ENCODE data around the gene CNTNAP5. TPM values are rescaled to one million over a fixed set of nuclear protein-coding genes. Genes with fewer than 3 reads are reported as not detected.

The CNTNAP5 gene
- total and polyA plus RNA-seq, 2 donors (not counting 1 experiment from before 2014, with no cell fraction given): not detected

DNA sequence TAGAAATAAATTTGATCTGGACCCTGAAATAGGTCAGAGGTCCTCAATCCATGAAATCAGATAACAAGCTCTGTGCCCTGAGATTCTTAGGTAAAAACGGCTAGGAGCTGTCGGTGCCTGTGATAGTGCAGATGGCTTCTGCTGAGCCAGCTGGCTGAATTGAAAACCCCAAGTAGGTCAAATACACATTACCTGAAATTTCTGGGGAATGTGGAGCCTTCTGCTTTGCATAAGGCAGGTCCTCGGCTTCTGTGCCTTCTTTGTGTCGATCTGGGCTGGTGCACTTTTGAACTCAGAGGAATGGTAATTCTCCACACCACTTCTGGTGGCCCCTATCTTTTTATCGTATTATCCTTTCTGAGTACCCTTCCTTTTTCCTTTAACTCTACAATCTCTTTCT is 66.6 kb downstream of the CNTNAP5 start:
- 86% methylated on average over 2 of the region's 5 CpGs for WGBS (ENCODE audit: insufficient coverage)
- H3K4me1 Mint-ChIP-seq: no peaks in the 10 kb centered on the region
- CTCF ChIA-PET: no interaction called here

DNA sequence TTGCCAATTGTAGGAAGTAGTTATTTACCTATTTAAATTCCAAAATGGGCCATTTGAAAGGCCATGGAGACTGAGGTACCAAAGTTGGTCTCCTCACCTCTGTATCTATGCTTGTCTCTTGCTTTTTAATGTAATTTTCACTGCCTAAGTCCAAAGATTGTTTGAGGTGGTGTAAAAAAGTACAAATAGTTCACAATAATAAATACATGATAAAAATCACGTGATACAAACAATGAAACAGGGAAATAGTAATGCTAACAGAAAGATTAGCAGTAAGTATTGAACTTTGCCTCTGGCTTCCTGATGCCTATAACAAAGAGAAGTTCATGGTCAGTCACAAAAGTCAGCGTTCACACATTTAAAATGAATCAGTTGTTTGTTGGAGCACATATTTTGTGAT is 67.6 kb downstream of the CNTNAP5 start:
- Mint-ChIP-seq H3K4me1 (no peaks in the 10 kb centered on the region), H3K27me3 (no peaks in the 10 kb centered on the region), H3K27ac (no peak overlapping the region), H3K4me3 (no peak overlapping the region), H3K9me3 (ENCODE audit: insufficient read depth) (no peaks in the 10 kb centered on the region)
- Histone ChIP-seq H3K4me2 (replicated peaks; ENCODE audit: low read depth, low read length, poor library complexity, severe bottlenecking) (no peak overlapping the region), H2AFZ (ENCODE audit: insufficient read depth, low read depth, low read length, poor library complexity, severe bottlenecking) (no peak overlapping the region), H3K36me3 (replicated peaks in 1 of 2; ENCODE audit: control extremely low read depth in 1 of 2, control insufficient read depth in 1 of 2, extremely low read depth in 1 of 2, insufficient read depth in 2 of 2, low read length in 1 of 2) (no peaks in the 10 kb centered on the region), H4K20me1 (ENCODE audit: control insufficient read depth, insufficient read depth, low read length, poor library complexity, severe bottlenecking) (no peaks in the 10 kb centered on the region), H3K9me3 (ENCODE audit: control extremely low read depth in 1 of 3, control insufficient read depth in 2 of 3, insufficient read depth in 1 of 3, low read length in 2 of 3) (no peaks in the 10 kb centered on the region), H3K27me3 (replicated peaks in 1 of 4; ENCODE audit: control extremely low read depth in 1 of 4, control insufficient read depth in 3 of 4, insufficient read depth in 4 of 4, low read length in 3 of 4) (no peaks in the 10 kb centered on the region), H3K27ac (ENCODE audit: low read length in 2 of 2) (no peak overlapping the region), H3K4me3 (ENCODE audit: control extremely low read depth in 1 of 5, extremely low read depth in 1 of 5, insufficient read depth in 1 of 5, low read depth in 2 of 5, low read length in 4 of 5) (no peak overlapping the region), H3K9ac (ENCODE audit: low read length) (no peak overlapping the region), H3K4me1 (ENCODE audit: control insufficient read depth in 2 of 2, insufficient read depth in 2 of 2, low read length in 2 of 2) (no peaks in the 10 kb centered on the region), H3K79me2 (ENCODE audit: control insufficient read depth, insufficient read depth, low read length) (no peaks in the 10 kb centered on the region)
- POLR2A ChIA-PET: no interaction called here
- no CpG with 5 or more reads among the region's 2 CpGs for WGBS (ENCODE audit: insufficient coverage)
- ATAC-seq (ENCODE audit: low read depth): no peak
- no peak for TF ChIP-seq EZH2 (IDR thresholded peaks at IDR 0.05; ENCODE audit: borderline replicate concordance, insufficient read depth, low read depth, low read length, poor library complexity, severe bottlenecking)
- TF ChIP-seq, protein P1, sequence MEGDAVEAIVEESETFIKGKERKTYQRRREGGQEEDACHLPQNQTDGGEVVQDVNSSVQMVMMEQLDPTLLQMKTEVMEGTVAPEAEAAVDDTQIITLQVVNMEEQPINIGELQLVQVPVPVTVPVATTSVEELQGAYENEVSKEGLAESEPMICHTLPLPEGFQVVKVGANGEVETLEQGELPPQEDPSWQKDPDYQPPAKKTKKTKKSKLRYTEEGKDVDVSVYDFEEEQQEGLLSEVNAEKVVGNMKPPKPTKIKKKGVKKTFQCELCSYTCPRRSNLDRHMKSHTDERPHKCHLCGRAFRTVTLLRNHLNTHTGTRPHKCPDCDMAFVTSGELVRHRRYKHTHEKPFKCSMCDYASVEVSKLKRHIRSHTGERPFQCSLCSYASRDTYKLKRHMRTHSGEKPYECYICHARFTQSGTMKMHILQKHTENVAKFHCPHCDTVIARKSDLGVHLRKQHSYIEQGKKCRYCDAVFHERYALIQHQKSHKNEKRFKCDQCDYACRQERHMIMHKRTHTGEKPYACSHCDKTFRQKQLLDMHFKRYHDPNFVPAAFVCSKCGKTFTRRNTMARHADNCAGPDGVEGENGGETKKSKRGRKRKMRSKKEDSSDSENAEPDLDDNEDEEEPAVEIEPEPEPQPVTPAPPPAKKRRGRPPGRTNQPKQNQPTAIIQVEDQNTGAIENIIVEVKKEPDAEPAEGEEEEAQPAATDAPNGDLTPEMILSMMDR (IDR thresholded peaks at IDR 0.05): no peak
- intact Hi-C loops (cut with micrococcal nuclease): no loop called here
- CTCF ChIA-PET: no interaction called here
- DNase-seq: no peak

More for the DNA sequence above, 66.6 kb downstream of the CNTNAP5 start:
- Histone ChIP-seq H4K20me1 (ENCODE audit: control insufficient read depth, insufficient read depth, low read length, poor library complexity, severe bottlenecking) (no peaks in the 10 kb centered on the region), H3K4me3 (ENCODE audit: control extremely low read depth in 1 of 5, extremely low read depth in 1 of 5, insufficient read depth in 1 of 5, low read depth in 2 of 5, low read length in 4 of 5) (no peak overlapping the region), H3K4me1 (ENCODE audit: control insufficient read depth in 2 of 2, insufficient read depth in 2 of 2, low read length in 2 of 2) (no peaks in the 10 kb centered on the region), H3K27ac (ENCODE audit: low read length in 2 of 2) (no peak overlapping the region), H2AFZ (ENCODE audit: insufficient read depth, low read depth, low read length, poor library complexity, severe bottlenecking) (no peak overlapping the region), H3K9ac (ENCODE audit: low read length) (no peak overlapping the region), H3K36me3 (replicated peaks in 1 of 2; ENCODE audit: control extremely low read depth in 1 of 2, control insufficient read depth in 1 of 2, extremely low read depth in 1 of 2, insufficient read depth in 2 of 2, low read length in 1 of 2) (no peaks in the 10 kb centered on the region), H3K79me2 (ENCODE audit: control insufficient read depth, insufficient read depth, low read length) (no peaks in the 10 kb centered on the region), H3K4me2 (replicated peaks; ENCODE audit: low read depth, low read length, poor library complexity, severe bottlenecking) (no peak overlapping the region), H3K27me3 (replicated peaks in 1 of 4; ENCODE audit: control extremely low read depth in 1 of 4, control insufficient read depth in 3 of 4, insufficient read depth in 4 of 4, low read length in 3 of 4) (no peaks in the 10 kb centered on the region), H3K9me3 (ENCODE audit: control extremely low read depth in 1 of 3, control insufficient read depth in 2 of 3, insufficient read depth in 1 of 3, low read length in 2 of 3) (no peaks in the 10 kb centered on the region)
- no peaks in the 10 kb centered on the region for H3K27me3 Mint-ChIP-seq
- intact Hi-C loops (cut with micrococcal nuclease): no loop called here
- no peak for DNase-seq
- H3K4me3 Mint-ChIP-seq: no peak overlapping the region
- no peak for ATAC-seq (ENCODE audit: low read depth)
- POLR2A ChIA-PET: no interaction called here
- no peak overlapping the region for H3K27ac Mint-ChIP-seq
- TF ChIP-seq, protein P1 (IDR thresholded peaks at IDR 0.05): no peak
- no peak for TF ChIP-seq EZH2 (IDR thresholded peaks at IDR 0.05; ENCODE audit: borderline replicate concordance, insufficient read depth, low read depth, low read length, poor library complexity, severe bottlenecking)
- no peaks in the 10 kb centered on the region for H3K9me3 Mint-ChIP-seq (ENCODE audit: insufficient read depth)
